ENCODE measurements around the gene SLC46A3. TPM values are rescaled to one million over a fixed set of nuclear protein-coding genes. Genes with fewer than 3 reads are reported as not detected.

Gene SLC46A3
- total and polyA plus RNA-seq, 2 of the 13 experiments (the other 11 are each of a cell fraction or from before 2014, with no cell fraction given), result not detected

DNA sequence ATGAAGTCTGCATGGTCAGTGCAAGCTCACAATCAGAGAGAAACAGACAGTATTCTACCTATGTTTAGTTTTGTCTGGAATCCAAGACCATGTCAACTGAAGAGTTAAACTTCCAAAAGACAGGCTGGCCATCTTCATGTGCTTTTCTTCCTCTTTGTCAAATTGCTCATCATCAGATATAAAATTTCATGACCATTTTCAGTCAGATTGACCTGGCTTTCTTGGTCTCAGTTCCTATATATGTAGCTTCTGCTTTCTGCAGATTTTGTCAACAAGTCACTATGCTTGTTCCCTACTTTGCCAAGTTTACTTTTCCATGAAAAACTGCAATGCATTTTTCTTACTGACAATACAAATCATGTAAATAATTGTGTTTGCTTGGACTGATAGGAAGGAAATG lies 13.9 kb downstream of the SLC46A3 start:
- Histone ChIP-seq H3K9ac (ENCODE audit: insufficient read depth, low read depth, low read length) (no peak overlapping the region), H2AFZ (ENCODE audit: low read length) (no peak overlapping the region), H3K27me3 (ENCODE audit: control insufficient read depth in 1 of 2, insufficient read depth in 2 of 2, low read length in 2 of 2) (no peaks in the 10 kb centered on the region), H3K36me3 (replicated peaks in 1 of 2; ENCODE audit: control insufficient read depth in 1 of 2, insufficient read depth in 2 of 2, low read length in 2 of 2) (no peaks in the 10 kb centered on the region), H3K79me2 (ENCODE audit: insufficient read depth, low read length) (no peaks in the 10 kb centered on the region), H3K4me2 (ENCODE audit: low read depth, low read length) (no peak overlapping the region), H3K4me1 (ENCODE audit: insufficient read depth, low read length) (no peaks in the 10 kb centered on the region), H3K4me3 (replicated peaks in 1 of 3; ENCODE audit: insufficient read depth in 1 of 3, low read depth in 2 of 3, low read length in 3 of 3) (no peak overlapping the region), H3K9me3 (ENCODE audit: low read length) (no peaks in the 10 kb centered on the region), H4K20me1 (ENCODE audit: insufficient read depth, low read length) (no peaks in the 10 kb centered on the region), H3K27ac (ENCODE audit: extremely low read length, insufficient read depth, low read length) (no peak overlapping the region)
- ChIA-PET POLR2A (no interaction called here), CTCF (ENCODE audit: low intra/inter-chr PET ratio, low total read pairs) (no interaction called here)
- ATAC-seq (no peak), DNase-seq (ENCODE audit: low spot score) (no peak), FAIRE-seq (no peak)
- no TSS peak for BruUV-seq (replicated peaks)
- TF ChIP-seq TCF7 (IDR thresholded peaks at IDR 0.05; ENCODE audit: low read depth) (no peak), KDM4B (CRISPR knock-in tag; IDR thresholded peaks at IDR 0.05) (no peak), HNF4A (CRISPR knock-in tag; IDR thresholded peaks at IDR 0.05) (no peak), ZNF784 (CRISPR knock-in tag; IDR thresholded peaks at IDR 0.05; ENCODE audit: borderline replicate concordance) (no peak), ZNF720 (CRISPR knock-in tag; IDR thresholded peaks at IDR 0.05) (no peak), ZNF83 (CRISPR knock-in tag; IDR thresholded peaks at IDR 0.05; ENCODE audit: borderline replicate concordance) (no peak), GABPB1 (CRISPR knock-in tag; IDR thresholded peaks at IDR 0.05) (no peak), ZNF451 (CRISPR knock-in tag; IDR thresholded peaks at IDR 0.05) (no peak), CBFB (CRISPR knock-in tag; IDR thresholded peaks at IDR 0.05) (no peak), RAD51 (IDR thresholded peaks at IDR 0.05; ENCODE audit: borderline replicate concordance) (no peak), NFKBIZ (CRISPR knock-in tag; IDR thresholded peaks at IDR 0.05) (no peak), KLF9 (CRISPR knock-in tag; IDR thresholded peaks at IDR 0.05; ENCODE audit: low read depth) (no peak), KLF15 (CRISPR knock-in tag; IDR thresholded peaks at IDR 0.05; ENCODE audit: borderline replicate concordance) (no peak), PAWR (CRISPR knock-in tag; IDR thresholded peaks at IDR 0.05; ENCODE audit: borderline replicate concordance) (no peak), DRAP1 (CRISPR knock-in tag; IDR thresholded peaks at IDR 0.05) (no peak), RNF2 (conservative IDR thresholded peaks at IDR 0.05; ENCODE audit: low read depth) (no peak), ZSCAN9 (CRISPR knock-in tag; IDR thresholded peaks at IDR 0.05; ENCODE audit: borderline replicate concordance) (no peak), RBM39 (IDR thresholded peaks at IDR 0.05; ENCODE audit: low read depth, low read length, poor library complexity, severe bottlenecking) (no peak), STAG1 (CRISPR knock-in tag; IDR thresholded peaks at IDR 0.05) (no peak), SP1 (IDR thresholded peaks at IDR 0.05) (no peak), SP1 (CRISPR knock-in tag; IDR thresholded peaks at IDR 0.05) (no peak)
- intact Hi-C loops (cut with micrococcal nuclease; ENCODE audit: unreplicated experiment), result no loop called here
- in situ Hi-C loops (cut with HindIII; ENCODE audit: extremely low pct_ligation_motif_present, low pct_unique_long_range_greater_than_20kb), result no loop called here
